DOHH2 (cell line): Measurements from ENCODE around the gene PPP2R3A.

ENCODE experiments used
- H3F3A ChIP-seq: fragments of 200-600 bp; sonication (generic), shearing (Covaris generic); 2 replicates; pipeline ENCODE4 v1.6.0; 2016; ENCODE audit warnings: antibody characterized with exemption, mild to moderate bottlenecking; ENCODE audit not compliant: control insufficient read depth, insufficient read depth
- H3K27ac ChIP-seq: fragments of 200-600 bp; sonication (generic); 2 replicates; pipeline ENCODE4 v1.5.1; 2014; ENCODE audit warnings: low read depth, mild to moderate bottlenecking, low read length, moderate library complexity
- H3K27me3 ChIP-seq: fragments of 200-600 bp; sonication (generic); 2 replicates; pipeline ENCODE4 v1.6.1; 2014; ENCODE audit warnings: mild to moderate bottlenecking, low read length, mixed read lengths; ENCODE audit not compliant: control insufficient read depth
- H3K36me3 ChIP-seq: fragments of 200-600 bp; sonication (generic); 2 replicates; pipeline ENCODE4 v1.6.1; 2014; ENCODE audit warnings: mild to moderate bottlenecking, low read length, moderate library complexity, mixed read lengths; ENCODE audit not compliant: control insufficient read depth
- H3K4me1 ChIP-seq: fragments of 200-600 bp; sonication (generic); 2 replicates; pipeline ENCODE4 v1.6.1; 2014; ENCODE audit warnings: mild to moderate bottlenecking, low read length, mixed read lengths; ENCODE audit not compliant: control insufficient read depth
- H3K4me2 ChIP-seq: fragments of 200-600 bp; sonication (generic); 2 replicates; pipeline ENCODE4 v1.6.0; 2014; ENCODE audit warnings: mild to moderate bottlenecking, low read length, moderate library complexity
- H3K4me3 ChIP-seq: fragments of 200-600 bp; sonication (generic); 2 replicates; pipeline ENCODE4 v1.5.1; 2014; ENCODE audit warnings: mild to moderate bottlenecking, low read length, mixed read lengths
- H3K79me2 ChIP-seq: fragments of 200-600 bp; sonication (generic); 2 replicates; pipeline ENCODE4 v1.6.1; 2014; ENCODE audit warnings: mild to moderate bottlenecking, low read length, mixed read lengths; ENCODE audit not compliant: control insufficient read depth
- H3K9me2 ChIP-seq: fragments of 200-600 bp; sonication (generic); replicated peaks from 2 replicates; pipeline ENCODE4 v1.6.1; 2014; ENCODE audit warnings: mild to moderate bottlenecking, low read length, mixed read lengths; ENCODE audit not compliant: control insufficient read depth
- H3K9me3 ChIP-seq: fragments of 200-600 bp; sonication (generic); 2 replicates; pipeline ENCODE4 v1.6.1; 2014; ENCODE audit warnings: antibody characterized with exemption, low read length, mixed read lengths; ENCODE audit not compliant: control insufficient read depth, insufficient read depth
- H4K20me1 ChIP-seq: fragments of 200-600 bp; sonication (generic); 2 replicates; pipeline ENCODE4 v1.6.0; 2014; ENCODE audit warnings: low read depth, mild to moderate bottlenecking, antibody characterized with exemption, low read length, moderate library complexity; ENCODE audit not compliant: control insufficient read depth, insufficient read depth
- EZH2phosphoT487 ChIP-seq: fragments of 200-600 bp; sonication (generic); IDR thresholded peaks from 2 replicates; pipeline ENCODE4 v1.6.1; 2017; ENCODE audit warnings: borderline replicate concordance, mild to moderate bottlenecking, antibody characterized with exemption, low read length, moderate library complexity, mixed read lengths
- TF ChIP-seq, protein P1 (sequence below): fragments of 200-600 bp; sonication (generic); IDR thresholded peaks from one replicate; pipeline ENCODE4 v1.5.1; 2014; ENCODE audit warnings: antibody characterized with exemption, mild to moderate bottlenecking, low read depth, low read length; ENCODE audit not compliant: poor library complexity, severe bottlenecking

PPP2R3A gene

DNA sequence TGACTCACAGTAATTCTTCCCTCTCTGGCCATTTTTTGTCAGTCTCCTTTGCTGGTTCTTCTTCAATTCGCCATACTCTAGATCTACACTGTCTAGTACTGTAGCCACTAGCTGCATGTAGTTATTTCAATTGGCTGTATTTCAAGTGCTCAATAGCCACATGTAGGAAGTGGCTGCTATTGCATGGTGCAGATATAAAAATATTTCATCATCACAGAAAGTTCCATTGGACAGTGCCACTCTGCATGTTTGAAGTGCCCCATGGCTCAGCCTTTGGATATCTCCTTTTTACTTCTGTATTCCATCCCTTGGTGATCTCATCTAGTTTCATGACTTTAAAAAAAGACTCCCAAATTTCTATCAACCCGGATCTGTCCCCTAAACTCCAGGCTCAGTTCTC lies 22.1 kb downstream of the PPP2R3A start:
- no peaks in the 10 kb centered on the region for H3K9me3 ChIP-seq
- no peak for TF ChIP-seq EZH2phosphoT487
- TF ChIP-seq, protein P1, sequence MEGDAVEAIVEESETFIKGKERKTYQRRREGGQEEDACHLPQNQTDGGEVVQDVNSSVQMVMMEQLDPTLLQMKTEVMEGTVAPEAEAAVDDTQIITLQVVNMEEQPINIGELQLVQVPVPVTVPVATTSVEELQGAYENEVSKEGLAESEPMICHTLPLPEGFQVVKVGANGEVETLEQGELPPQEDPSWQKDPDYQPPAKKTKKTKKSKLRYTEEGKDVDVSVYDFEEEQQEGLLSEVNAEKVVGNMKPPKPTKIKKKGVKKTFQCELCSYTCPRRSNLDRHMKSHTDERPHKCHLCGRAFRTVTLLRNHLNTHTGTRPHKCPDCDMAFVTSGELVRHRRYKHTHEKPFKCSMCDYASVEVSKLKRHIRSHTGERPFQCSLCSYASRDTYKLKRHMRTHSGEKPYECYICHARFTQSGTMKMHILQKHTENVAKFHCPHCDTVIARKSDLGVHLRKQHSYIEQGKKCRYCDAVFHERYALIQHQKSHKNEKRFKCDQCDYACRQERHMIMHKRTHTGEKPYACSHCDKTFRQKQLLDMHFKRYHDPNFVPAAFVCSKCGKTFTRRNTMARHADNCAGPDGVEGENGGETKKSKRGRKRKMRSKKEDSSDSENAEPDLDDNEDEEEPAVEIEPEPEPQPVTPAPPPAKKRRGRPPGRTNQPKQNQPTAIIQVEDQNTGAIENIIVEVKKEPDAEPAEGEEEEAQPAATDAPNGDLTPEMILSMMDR = no peak
- H4K20me1 ChIP-seq = no peaks in the 10 kb centered on the region
- H3K79me2 ChIP-seq = no peaks in the 10 kb centered on the region
- no peaks in the 10 kb centered on the region for H3K4me1 ChIP-seq
- peaks cover 14% of the 10 kb centered on the region for H3K27me3 ChIP-seq
- H3K4me3 ChIP-seq = no peak overlapping the region
- H3F3A ChIP-seq = no peaks in the 10 kb centered on the region
- no peak overlapping the region for H3K27ac ChIP-seq
- H3K36me3 ChIP-seq = no peaks in the 10 kb centered on the region
- no peak overlapping the region for H3K4me2 ChIP-seq
- H3K9me2 ChIP-seq = no peaks in the 10 kb centered on the region

DNA sequence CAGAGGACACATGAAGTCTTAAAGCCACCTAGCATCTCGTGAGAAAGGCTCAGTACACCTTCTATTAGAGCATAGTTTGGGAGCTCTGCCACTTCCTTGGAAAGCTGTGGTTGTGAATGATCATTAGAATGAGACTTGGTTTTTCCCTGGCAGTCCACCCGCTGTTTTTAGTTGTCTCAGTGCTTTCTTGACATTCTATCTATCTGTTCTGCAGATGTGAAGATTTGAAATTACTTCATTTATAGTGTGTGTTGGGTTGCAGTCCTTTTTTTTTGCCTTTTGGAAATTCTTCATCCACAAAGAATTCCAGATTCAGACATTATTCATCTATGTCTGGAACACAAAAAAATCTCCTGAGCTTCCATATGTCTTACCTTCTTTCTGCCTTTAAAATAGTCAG lies 23.7 kb downstream of the PPP2R3A start:
- TF ChIP-seq, protein P1 = no peak
- TF ChIP-seq EZH2phosphoT487 = no peak
- peaks cover 11% of the 10 kb centered on the region for H3K27me3 ChIP-seq
- H3K79me2 ChIP-seq = no peaks in the 10 kb centered on the region
- H3F3A ChIP-seq = no peaks in the 10 kb centered on the region
- H3K4me2 ChIP-seq = no peak overlapping the region
- no peaks in the 10 kb centered on the region for H3K36me3 ChIP-seq
- no peak overlapping the region for H3K4me3 ChIP-seq
- no peaks in the 10 kb centered on the region for H3K9me2 ChIP-seq
- H4K20me1 ChIP-seq = no peaks in the 10 kb centered on the region
- H3K9me3 ChIP-seq = no peaks in the 10 kb centered on the region
- H3K4me1 ChIP-seq = no peaks in the 10 kb centered on the region
- no peak overlapping the region for H3K27ac ChIP-seq

DNA sequence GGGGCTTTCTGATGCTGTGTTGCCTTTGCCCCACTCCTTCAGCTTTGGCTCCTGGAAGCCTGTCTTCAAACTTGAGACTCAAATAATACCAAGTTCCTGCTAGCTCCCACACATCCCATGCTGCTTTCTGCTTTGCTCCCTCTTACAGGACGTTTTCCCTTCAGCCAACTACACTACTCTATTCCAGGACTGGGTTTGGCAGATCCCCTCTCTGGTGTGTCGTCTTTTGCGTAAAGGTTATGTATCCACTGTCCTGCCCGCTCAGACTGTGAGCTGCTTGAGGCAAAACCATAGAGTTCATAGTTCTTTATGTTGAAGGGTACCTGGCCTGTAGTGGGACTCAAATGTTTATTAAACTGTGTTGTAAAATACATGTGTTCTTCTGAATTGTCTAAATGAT lies 25.4 kb downstream of the PPP2R3A start:
- no peak overlapping the region for H3K27ac ChIP-seq
- TF ChIP-seq, protein P1 = no peak
- no peak for TF ChIP-seq EZH2phosphoT487
- H3K27me3 ChIP-seq = peaks cover 14% of the 10 kb centered on the region
- H3K79me2 ChIP-seq = no peaks in the 10 kb centered on the region
- H3K4me1 ChIP-seq = no peaks in the 10 kb centered on the region
- H3K4me3 ChIP-seq = no peak overlapping the region
- H3K4me2 ChIP-seq = no peak overlapping the region
- H3K36me3 ChIP-seq = no peaks in the 10 kb centered on the region
- no peaks in the 10 kb centered on the region for H4K20me1 ChIP-seq
- no peaks in the 10 kb centered on the region for H3F3A ChIP-seq
- H3K9me2 ChIP-seq = no peaks in the 10 kb centered on the region
- H3K9me3 ChIP-seq = no peaks in the 10 kb centered on the region

DNA sequence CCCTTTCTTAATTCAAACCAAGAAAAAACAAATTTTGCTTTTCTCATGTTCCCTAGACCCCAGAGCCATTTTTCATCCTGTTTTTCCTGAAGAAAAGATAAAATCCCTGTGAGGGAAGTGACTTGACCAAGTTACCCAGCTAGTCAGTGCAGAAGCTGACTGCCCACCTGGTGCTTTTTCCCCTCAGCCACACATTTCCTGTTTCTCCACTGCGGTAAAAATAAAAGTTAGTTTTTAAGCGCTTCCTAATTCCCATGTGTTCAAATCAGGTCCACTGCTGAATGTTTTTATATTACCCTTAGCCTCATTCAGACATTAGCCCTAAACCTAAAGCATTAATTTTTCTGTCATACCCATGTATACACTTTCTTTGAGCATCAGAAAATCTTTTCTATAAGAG lies 26.1 kb downstream of the PPP2R3A start:
- peaks cover 14% of the 10 kb centered on the region for H3K27me3 ChIP-seq
- H3K9me2 ChIP-seq = no peaks in the 10 kb centered on the region
- no peaks in the 10 kb centered on the region for H3K9me3 ChIP-seq
- TF ChIP-seq, protein P1 = no peak
- TF ChIP-seq EZH2phosphoT487 = no peak
- no peak overlapping the region for H3K4me2 ChIP-seq
- no peaks in the 10 kb centered on the region for H3K79me2 ChIP-seq
- H3K27ac ChIP-seq = no peak overlapping the region
- no peak overlapping the region for H3K4me3 ChIP-seq
- H3F3A ChIP-seq = no peaks in the 10 kb centered on the region
- no peaks in the 10 kb centered on the region for H3K36me3 ChIP-seq
- no peaks in the 10 kb centered on the region for H4K20me1 ChIP-seq
- no peaks in the 10 kb centered on the region for H3K4me1 ChIP-seq
